Coronary artery (tissue), 2 donors: Measurements from ENCODE around the gene LYST.

Source experiments
- DNase-seq: peaks from one replicate; pipeline ENCODE4 v3.0.0-alpha.2; 2017; ENCODE audit warnings: low spot score
- H3K27ac ChIP-seq, 2 donors: fragments of 200-600 bp; sonication (generic); one replicate each; pipeline ENCODE4 v1.5.1; 2016 to 2019
- H3K4me3 ChIP-seq: fragments of 200-600 bp; sonication (generic); 2 replicates; pipeline ENCODE4 v1.5.1; 2016; ENCODE audit warnings: mild to moderate bottlenecking, moderate library complexity
- TF ChIP-seq, protein P1 (sequence below): fragments of 200-600 bp; sonication (generic); IDR thresholded peaks from one replicate; pipeline ENCODE4 v1.5.1; 2019; ENCODE audit warnings: antibody characterized with exemption

LYST gene

DNA sequence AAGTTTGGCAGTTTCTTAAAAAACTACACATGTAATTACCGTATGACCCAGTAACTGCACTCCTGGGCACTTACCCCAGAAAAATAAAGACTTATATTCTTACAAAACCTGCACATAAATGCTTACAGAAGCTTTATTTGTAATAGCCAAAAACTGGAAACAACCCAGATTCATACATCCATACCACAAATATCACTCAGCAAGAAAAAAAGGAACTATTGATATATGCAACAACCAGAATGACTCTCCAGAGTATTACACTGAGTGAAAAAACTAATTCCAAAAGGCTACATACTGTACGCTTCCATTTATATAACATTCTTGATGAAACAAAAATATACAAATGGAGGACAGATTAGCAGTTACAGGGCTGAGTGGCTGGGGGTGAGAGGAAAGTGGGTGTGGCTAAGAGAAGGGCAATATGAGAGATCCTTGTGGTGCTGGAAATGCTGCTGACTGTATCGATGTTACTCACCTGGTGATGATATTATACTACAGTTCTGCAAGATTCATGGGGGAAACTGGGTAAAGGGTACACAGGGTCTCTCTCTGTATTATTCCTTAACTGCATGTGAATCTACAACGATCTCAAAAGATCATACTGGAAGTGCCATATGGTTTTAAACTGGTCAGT lies 121.1 kb downstream of the LYST start:
- TF ChIP-seq, protein P1, sequence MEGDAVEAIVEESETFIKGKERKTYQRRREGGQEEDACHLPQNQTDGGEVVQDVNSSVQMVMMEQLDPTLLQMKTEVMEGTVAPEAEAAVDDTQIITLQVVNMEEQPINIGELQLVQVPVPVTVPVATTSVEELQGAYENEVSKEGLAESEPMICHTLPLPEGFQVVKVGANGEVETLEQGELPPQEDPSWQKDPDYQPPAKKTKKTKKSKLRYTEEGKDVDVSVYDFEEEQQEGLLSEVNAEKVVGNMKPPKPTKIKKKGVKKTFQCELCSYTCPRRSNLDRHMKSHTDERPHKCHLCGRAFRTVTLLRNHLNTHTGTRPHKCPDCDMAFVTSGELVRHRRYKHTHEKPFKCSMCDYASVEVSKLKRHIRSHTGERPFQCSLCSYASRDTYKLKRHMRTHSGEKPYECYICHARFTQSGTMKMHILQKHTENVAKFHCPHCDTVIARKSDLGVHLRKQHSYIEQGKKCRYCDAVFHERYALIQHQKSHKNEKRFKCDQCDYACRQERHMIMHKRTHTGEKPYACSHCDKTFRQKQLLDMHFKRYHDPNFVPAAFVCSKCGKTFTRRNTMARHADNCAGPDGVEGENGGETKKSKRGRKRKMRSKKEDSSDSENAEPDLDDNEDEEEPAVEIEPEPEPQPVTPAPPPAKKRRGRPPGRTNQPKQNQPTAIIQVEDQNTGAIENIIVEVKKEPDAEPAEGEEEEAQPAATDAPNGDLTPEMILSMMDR = no peak
- no peak overlapping the region for H3K27ac ChIP-seq
- H3K4me3 ChIP-seq = no peak overlapping the region
- DNase-seq = no peak

DNA sequence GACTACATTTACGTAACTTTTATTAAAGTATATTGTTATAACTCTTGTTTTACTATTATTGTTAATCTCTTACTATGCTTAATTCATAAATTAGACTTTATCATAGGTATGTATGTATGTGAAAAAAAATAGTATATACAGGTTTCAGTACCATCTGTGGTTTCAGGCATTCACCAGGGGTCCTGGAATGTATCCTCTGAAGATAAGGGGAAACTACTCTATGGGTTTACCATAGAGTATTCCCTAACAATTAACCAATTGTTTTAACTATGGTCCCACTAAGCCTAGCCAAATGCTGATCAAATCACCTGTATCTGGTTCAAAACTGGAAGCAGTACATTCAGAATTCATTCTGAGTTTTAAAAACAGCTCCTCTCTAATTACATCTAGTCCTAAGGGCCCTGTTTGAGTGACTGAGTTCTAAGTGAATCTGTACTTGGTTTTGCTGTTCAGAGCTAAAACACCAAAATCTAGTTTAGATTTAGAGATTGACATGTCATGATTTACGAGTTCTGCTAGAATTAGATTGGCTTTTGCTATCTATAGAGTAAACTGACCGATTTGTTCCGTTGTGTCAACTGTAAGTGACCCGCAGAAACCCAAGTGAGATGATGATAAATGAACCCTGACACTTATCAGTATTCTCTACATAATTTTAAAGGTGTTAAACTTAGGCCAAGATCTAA lies 123.6 kb downstream of the LYST start:
- TF ChIP-seq, protein P1 = no peak
- Histone ChIP-seq H3K27ac (no peak overlapping the region), H3K4me3 (no peak overlapping the region)
- no peak for DNase-seq

DNA sequence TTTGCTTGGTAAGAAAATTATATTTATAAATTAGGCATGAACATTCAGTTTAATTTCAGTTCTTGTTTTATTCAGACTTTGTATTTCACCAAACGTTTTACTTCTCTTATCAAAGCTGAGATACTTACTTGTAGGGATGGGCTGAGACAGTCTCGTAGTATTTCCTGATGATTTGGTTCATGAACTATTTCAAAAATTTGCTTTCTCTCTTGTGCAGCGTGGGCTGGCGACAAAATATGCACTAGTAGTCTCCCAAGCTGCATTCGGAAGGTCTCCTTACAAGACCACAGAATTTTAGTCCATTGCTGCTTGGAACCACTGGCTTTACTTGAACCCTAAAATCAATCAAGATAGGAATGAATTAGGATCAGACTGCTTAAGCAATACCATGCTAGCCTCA lies 125.4 kb downstream of the LYST start:
- DNase-seq = no peak
- H3K4me3 ChIP-seq = no peak overlapping the region
- TF ChIP-seq, protein P1 = no peak
- H3K27ac ChIP-seq = no peak overlapping the region

DNA sequence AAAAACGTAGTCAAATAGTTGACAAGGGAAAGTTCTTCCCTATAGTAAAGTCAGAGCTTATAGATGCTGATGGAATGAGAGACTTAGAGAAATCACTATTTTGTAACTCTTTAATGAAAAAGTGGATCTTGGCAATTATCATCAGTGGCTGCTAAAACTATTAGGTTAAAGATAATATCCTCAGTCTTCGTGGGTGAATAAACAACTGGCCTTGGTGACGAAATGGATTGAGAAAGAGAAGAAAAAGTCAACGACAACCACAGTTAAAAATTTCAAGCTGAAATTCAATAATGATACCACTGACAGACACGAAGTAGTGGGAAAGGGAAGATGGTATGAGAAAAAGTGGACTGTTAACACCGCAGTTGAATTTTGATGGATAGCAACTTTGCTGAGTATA lies 127.1 kb downstream of the LYST start:
- Histone ChIP-seq H3K4me3 (no peak overlapping the region), H3K27ac (no peak overlapping the region)
- TF ChIP-seq, protein P1 = no peak
- DNase-seq = no peak

DNA sequence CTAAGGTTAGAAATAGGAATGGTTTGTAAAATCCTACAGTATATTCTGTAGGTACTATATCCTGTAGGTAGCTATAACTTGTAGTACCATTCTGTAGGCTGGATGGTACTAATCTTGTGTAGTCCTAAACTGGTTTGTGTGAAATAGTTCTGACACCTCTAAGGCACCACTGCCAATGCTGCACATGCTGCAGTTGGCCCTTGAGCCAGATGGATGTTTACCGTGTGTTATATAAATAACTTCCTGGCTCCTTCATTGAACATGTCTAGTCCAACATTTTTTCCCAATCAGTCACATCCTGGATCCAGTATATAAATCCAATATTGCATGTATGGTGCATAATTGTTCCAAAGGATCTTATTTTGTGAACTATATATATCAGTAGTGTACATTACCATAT lies 127.6 kb downstream of the LYST start:
- no peak overlapping the region for H3K4me3 ChIP-seq
- no peak overlapping the region for H3K27ac ChIP-seq
- TF ChIP-seq, protein P1 = no peak
- no peak for DNase-seq

DNA sequence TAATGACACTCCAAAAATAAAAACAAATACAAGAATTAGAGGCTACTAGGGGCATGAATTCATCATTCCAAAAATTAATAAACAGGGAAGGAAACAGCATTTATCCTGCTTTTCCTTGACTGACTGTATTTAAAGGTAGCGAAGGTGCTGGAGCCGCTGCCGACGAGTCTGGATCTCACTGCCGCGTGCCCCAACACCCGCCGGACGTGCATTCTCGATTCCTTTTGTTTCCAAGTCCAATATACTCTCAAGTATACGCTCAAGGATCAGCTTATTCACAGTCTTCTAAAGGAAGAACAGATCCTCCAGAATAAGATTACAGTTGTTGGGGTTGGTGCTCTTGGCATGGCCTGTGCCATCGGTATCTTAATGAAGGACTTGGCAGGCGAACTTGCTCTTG lies 129.0 kb downstream of the LYST start:
- TF ChIP-seq, protein P1 = no peak
- no peak for DNase-seq
- H3K27ac ChIP-seq = no peak overlapping the region
- H3K4me3 ChIP-seq = no peak overlapping the region

DNA sequence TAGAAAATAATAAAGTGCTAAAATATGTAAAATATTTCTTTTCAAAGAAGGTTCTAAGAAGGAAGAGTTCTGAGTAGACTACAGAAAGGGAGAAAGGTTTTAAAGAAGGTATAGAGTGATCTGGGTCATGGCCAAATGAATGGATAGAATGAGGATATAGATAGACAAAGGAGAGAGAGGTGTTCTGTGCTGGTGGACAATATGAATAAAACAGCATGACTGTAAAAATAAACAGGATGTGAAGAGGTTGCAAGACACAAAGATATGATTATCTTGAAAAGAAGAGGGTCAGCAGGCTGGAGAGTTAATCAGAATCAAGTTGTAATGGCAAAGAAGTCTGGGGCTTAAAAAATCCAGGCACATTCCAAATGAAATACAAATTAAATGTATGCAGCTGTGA lies 130.4 kb downstream of the LYST start:
- Histone ChIP-seq H3K27ac (no peak overlapping the region), H3K4me3 (no peak overlapping the region)
- no peak for DNase-seq
- TF ChIP-seq, protein P1 = no peak
